GM21447 (cell line): ENCODE results near the gene TEKT1.

Experiments used
- ATAC-seq: cut with Tn5 transposase; IDR thresholded peaks from one replicate; pipeline ENCODE4 v1.9.1; 2021; ENCODE audit not compliant: unreplicated experiment

TEKT1 gene

GRCh38 chr17:6768447-6768846, 63.1 kb downstream of the TEKT1 start:
- no peak for ATAC-seq

GRCh38 chr17:6761779-6762178, 69.8 kb downstream of the TEKT1 start:
- no peak for ATAC-seq

GRCh38 chr17:6757747-6758146, 73.8 kb downstream of the TEKT1 start:
- ATAC-seq = no peak

GRCh38 chr17:6756425-6757031, 75.0 kb downstream of the TEKT1 start:
- ATAC-seq = no peak

GRCh38 chr17:6755731-6756184, 75.8 kb downstream of the TEKT1 start, which contains the start of gene XAF1:
Gene XAF1 (plus strand): TSS chr17:6756046. CDS start chr17:6756079, 33 bp downstream.
- ATAC-seq = no peak

DNA sequence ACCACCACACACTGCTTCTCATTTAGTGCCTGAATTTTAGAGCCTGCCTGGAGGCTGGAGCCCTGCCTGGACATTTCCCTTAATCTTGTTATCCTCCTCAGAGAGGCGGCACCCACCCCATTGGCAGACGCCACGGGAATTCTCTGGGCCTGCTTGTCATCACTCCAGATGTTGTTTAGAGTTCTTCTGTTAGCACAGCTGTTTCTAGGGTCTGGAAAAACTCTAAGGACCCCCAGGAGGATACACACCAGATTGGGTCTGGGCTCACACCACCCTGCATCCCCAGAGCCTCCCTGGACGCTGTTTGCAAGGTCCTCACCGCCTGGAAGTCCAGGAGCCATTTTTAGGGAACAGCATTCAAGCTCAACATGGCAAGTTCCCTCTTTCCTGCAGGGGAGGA, 76.2 kb downstream of the TEKT1 start:
- ATAC-seq = no peak

DNA sequence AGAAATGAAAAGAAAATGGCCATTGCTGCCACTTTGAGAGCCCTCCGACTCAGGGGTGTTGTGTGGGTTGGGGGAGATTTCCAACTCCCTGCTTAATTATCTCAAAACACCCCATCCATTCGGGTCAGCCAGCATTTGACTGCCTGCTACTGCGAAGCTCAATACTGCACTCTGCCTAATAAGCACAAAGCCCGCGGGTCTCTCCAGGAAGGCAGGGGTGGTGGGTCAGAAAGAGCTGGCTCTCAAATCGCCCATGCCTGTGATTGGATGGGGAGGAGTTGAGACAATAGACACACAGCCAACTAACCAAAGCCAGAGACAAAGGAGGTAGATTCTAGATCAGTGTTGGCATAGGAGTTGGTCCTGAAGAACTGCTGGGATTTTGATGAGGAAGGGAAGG, 78.0 kb downstream of the TEKT1 start:
- no peak for ATAC-seq

GRCh38 chr17:6753006-6753445, 78.5 kb downstream of the TEKT1 start:
- ATAC-seq = no peak

- no peak for ATAC-seq
These were observed 79.2 kb downstream of the TEKT1 start for GRCh38 chr17:6752068-6752909.

DNA sequence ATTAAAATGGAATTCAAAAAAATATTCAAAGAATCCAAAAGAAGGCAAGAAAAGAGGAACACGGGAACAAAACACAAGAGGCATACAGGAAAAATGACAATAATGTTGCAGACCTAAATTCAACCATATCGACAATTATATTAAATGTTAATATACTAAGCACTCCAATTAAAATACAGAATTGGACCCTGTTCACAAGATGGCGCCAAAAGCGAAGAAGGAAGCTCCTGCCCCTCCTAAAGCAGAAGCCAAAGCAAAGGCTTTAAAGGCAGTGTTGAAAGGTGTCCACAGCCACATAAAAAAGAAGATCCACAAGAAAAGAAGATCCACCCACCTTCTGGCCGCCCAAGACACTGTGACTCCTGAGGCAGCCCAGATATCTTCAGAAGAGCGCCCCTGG, 82.0 kb downstream of the TEKT1 start:
- ATAC-seq = no peak

- ATAC-seq = no peak
These were observed 82.9 kb downstream of the TEKT1 start for GRCh38 chr17:6748617-6749016.
